Adrenal gland (tissue), 12 donors: ENCODE measurements around the gene PPP5C. TPM values are rescaled to one million over a fixed set of nuclear protein-coding genes. Genes with fewer than 3 reads are reported as not detected.
A peak's percentile ranks its signal among the peaks of the same experiment; 100 is the strongest.

Experiments used
- DNase-seq, 7 donors: peaks; one replicate each; pipeline ENCODE4 v3.0.0-alpha.2; 2019 to 2020
- H3K27ac ChIP-seq, 5 donors: fragments of 200-600 bp; sonication (generic) in 4 of 5; 1 replicate in 3 of 5; 2 replicates in 2 of 5; pipeline versions ENCODE4 v1.5.1 to v1.8.0; 2016 to 2020; ENCODE audit warnings: mild to moderate bottlenecking in 1 of 5
- H3K27me3 ChIP-seq: fragments of 200-600 bp; 2 replicates; pipeline ENCODE4 v1.8.0; 2021
- H3K36me3 ChIP-seq, 2 donors: fragments of 200-600 bp; replicated peaks in 1 of 2; 1 replicate in 1 of 2; 2 replicates in 1 of 2; pipeline versions ENCODE4 v1.5.1 to v1.8.0; 2018 to 2022
- H3K4me1 ChIP-seq, 2 donors: fragments of 200-600 bp; replicated peaks in 1 of 2; 1 replicate in 1 of 2; 2 replicates in 1 of 2; pipeline versions ENCODE4 v1.5.1 to v1.8.0; 2018 to 2021
- H3K4me3 ChIP-seq, 4 donors: fragments of 200-600 bp; sonication (generic) in 3 of 4; one replicate each; pipeline ENCODE4 v1.5.1; 2016 to 2018
- H3K9me3 ChIP-seq, 3 donors: fragments of 200-600 bp; sonication (generic) in 1 of 3; replicated peaks in 1 of 3; 1 replicate in 2 of 3; 2 replicates in 1 of 3; pipeline versions ENCODE4 v1.5.1 to v1.8.0; 2016 to 2021
- CTCF ChIP-seq, 6 experiments: fragments of 450-650 bp in 4 of 6; fragments of 200-600 bp in 2 of 6; sonication (generic) in 1 of 6; IDR thresholded peaks; 1 replicate in 5 of 6; 2 replicates in 1 of 6; pipeline versions ENCODE4 v1.5.1 to v1.8.0; 2016 to 2021; ENCODE audit warnings: antibody characterized with exemption in 6 of 6, mild to moderate bottlenecking in 2 of 6, moderate library complexity in 1 of 6
- POLR2A ChIP-seq, 2 donors: fragments of 450-650 bp; IDR thresholded peaks; one replicate each; pipeline ENCODE4 v1.6.1; 2017; ENCODE audit warnings: antibody characterized with exemption in 2 of 2, mild to moderate bottlenecking in 2 of 2, moderate library complexity in 1 of 2
- WGBS, 4 donors: extraction: QIAGEN DNeasy Blood & Tissue Kit in 2 of 4; methylation state at CpG; one replicate each; pipeline versions ENCODE4 v1.1.5 to v1.1.7; 2013 to 2017; 5-methylcytosine and 5-hydroxymethylcytosine counted together
- intact Hi-C, 2 donors: fragments of 100-400 bp; cut with DNase I; formaldehyde crosslinking; loops; one replicate each; pipeline versions ENCODE4 v1.14.1 to v1.15.0; 2022 to 2023
- polyA plus RNA-seq, 3 donors: library from polyadenylated mRNA; stranded (reverse); fragments of 200-250 nt in 2 of 3; fragments of 350-450 nt in 1 of 3; fragmentation: Illumina TruSeq in 1 of 3; extraction: RNeasy Lipid Tissue Mini Kit (QIAGEN cat#74804) in 1 of 3; gene quantifications; one replicate each; pipeline ENCODE4 v1.2.3, GENCODE V29; 2013 to 2014
- total RNA-seq, 9 donors: library from RNA; depleted of rRNA in 4 of 9; stranded (reverse); fragments of >200 nt in 4 of 9; fragments of 120-200 nt in 1 of 9; fragmentation: NEBNext Ultra II Directional in 1 of 9; extraction: Animal tissue kit (Norgen Biotek cat#: 25700) in 1 of 9; gene quantifications; one replicate each; pipeline versions ENCODE4 v1.1.0 to v1.2.4, GENCODE V29; 2013 to 2023
- donor health status: healthy with polysubstance abuse.
- donor health status: Bipolar disorder and iron deficiency.
- donor health status: DM: yes; HTN: yes; CAD: no.
- donor health status: DM: no; HTN: no; CAD: no.
- donor health status: DM: no; HTN: no; CAD: no.
- donor health status: DM: yes; HTN: yes; CAD: no.

PPP5C gene
- total and polyA plus RNA-seq, 12 donors: 42.3 to 135 (median 75.1) TPM

GRCh38 chr19:46407856-46408663 lies 61.2 kb downstream of the PPP5C start:
- Histone ChIP-seq H3K27me3 (no peaks in the 10 kb centered on the region), H3K4me1 (peaks cover 25 to 46% of the 10 kb centered on the region in 2 donors), H3K4me3 (peak overlapping the region in 1 of 4 donors; percentile 29), H3K27ac (peak overlapping the region; percentile 62 to 85 (median 77)), H3K36me3 (no peaks in the 10 kb centered on the region), H3K9me3 (no peaks in the 10 kb centered on the region)
- DNase-seq: peak in 1 of 7 donors; percentile 49
- intact Hi-C loops: no loop called here
- 21 to 24% (median 22%) methylated on average over 20 to 23 of the region's 23 CpGs for WGBS, 4 donors
- peak in 1 of 2 donors; percentile 0 for TF ChIP-seq POLR2A (IDR thresholded peaks at IDR 0.05)
- no peak for TF ChIP-seq CTCF (IDR thresholded peaks at IDR 0.05)

- Histone ChIP-seq H3K9me3 (no peaks in the 10 kb centered on the region), H3K27ac (peak overlapping the region; percentile 62 to 85 (median 77)), H3K4me1 (peaks cover 25 to 47% of the 10 kb centered on the region in 2 donors), H3K27me3 (no peaks in the 10 kb centered on the region), H3K4me3 (peak overlapping the region in 1 of 4 donors; percentile 29), H3K36me3 (no peaks in the 10 kb centered on the region)
- WGBS, 4 donors: 0 to 8% (median 2%) methylated on average over 2 to 11 of the region's 11 CpGs
- intact Hi-C loops: no loop called here
- peak; percentile 73 to 94 (median 91) for DNase-seq
- peak in 1 of 2 donors; percentile 67 for TF ChIP-seq POLR2A (IDR thresholded peaks at IDR 0.05)
- no peak for TF ChIP-seq CTCF (IDR thresholded peaks at IDR 0.05)
Observed at GRCh38 chr19:46408664-46409039, 61.8 kb downstream of the PPP5C start.

- WGBS, 4 donors: 40 to 63% (median 55%) methylated on average over 1 to 3 of the region's 3 CpGs
- TF ChIP-seq POLR2A (IDR thresholded peaks at IDR 0.05) (no peak), CTCF (IDR thresholded peaks at IDR 0.05) (no peak)
- intact Hi-C loops: no loop called here
Observed at GRCh38 chr19:46409191-46409590, 62.3 kb downstream of the PPP5C start.

GRCh38 chr19:46410205-46411087 lies 63.6 kb downstream of the PPP5C start:
- peaks cover 25 to 41% of the 10 kb centered on the region in 2 donors for H3K4me1 ChIP-seq
- WGBS, 4 donors: 69 to 85% (median 80%) methylated on average over 13 of the region's 13 CpGs
- no peaks in the 10 kb centered on the region for H3K36me3 ChIP-seq
- H3K9me3 ChIP-seq: no peaks in the 10 kb centered on the region
- no peak for DNase-seq
- peak overlapping the region in 2 of 5 donors; percentile 73 to 83 for H3K27ac ChIP-seq
- H3K4me3 ChIP-seq: peak overlapping the region in 1 of 4 donors; percentile 69
- intact Hi-C loops: no loop called here
- H3K27me3 ChIP-seq: no peaks in the 10 kb centered on the region
- TF ChIP-seq POLR2A (IDR thresholded peaks at IDR 0.05): no peak
- TF ChIP-seq CTCF (IDR thresholded peaks at IDR 0.05): no peak

More at GRCh38 chr19:46409191-46409590, 62.3 kb downstream of the PPP5C start:
- no peak overlapping the region for H3K4me3 ChIP-seq
- peaks cover 25 to 50% of the 10 kb centered on the region in 2 donors for H3K4me1 ChIP-seq
- no peaks in the 10 kb centered on the region for H3K36me3 ChIP-seq
- H3K9me3 ChIP-seq: no peaks in the 10 kb centered on the region
- peak overlapping the region; percentile 13 to 77 (median 42) for H3K27ac ChIP-seq
- no peak for DNase-seq
- no peaks in the 10 kb centered on the region for H3K27me3 ChIP-seq
